ENCODE measurements around the gene TNFRSF18. TPM values are rescaled to one million over a fixed set of nuclear protein-coding genes. Genes with fewer than 3 reads are reported as not detected.

Gene TNFRSF18
- total RNA-seq, 1 donor from 2014 or later, result 0.26 TPM

Other genes starting within 250 kb of the TNFRSF18 start
- 59.4 and 67.9 TPM in 2 replicates for gene NOC2L, start 247.3 kb downstream of the TNFRSF18 start, total RNA-seq
- gene KLHL17, start 246.0 kb downstream of the TNFRSF18 start, total RNA-seq, result 2.6 and 5.2 TPM in 2 replicates
- gene PLEKHN1, start 240.1 kb downstream of the TNFRSF18 start, total RNA-seq, result 0.38 and 0.51 TPM in 2 replicates
- not detected in 2 replicates for gene PERM1, start 224.5 kb downstream of the TNFRSF18 start, total RNA-seq
- gene HES4, start 206.5 kb downstream of the TNFRSF18 start, total RNA-seq, result 29.0 and 54.1 TPM in 2 replicates
- 92.3 and 112 TPM in 2 replicates for gene ISG15, start 193.1 kb downstream of the TNFRSF18 start, total RNA-seq
- 49.3 and 77.5 TPM in 2 replicates for gene AGRN, start 186.5 kb downstream of the TNFRSF18 start, total RNA-seq
- under 0.01 TPM in 1 of 2 replicates, not detected in the other for gene RNF223, start 132.3 kb downstream of the TNFRSF18 start, total RNA-seq
- 5.0 and 9.1 TPM in 2 replicates for gene C1orf159, start 90.5 kb downstream of the TNFRSF18 start, total RNA-seq
- not detected in 2 replicates for gene TTLL10, start 32.7 kb downstream of the TNFRSF18 start, total RNA-seq
- 1.5 and 3.7 TPM in 2 replicates for gene TNFRSF4, start 7.6 kb upstream of the TNFRSF18 start, total RNA-seq
- gene SDF4, start 25.4 kb upstream of the TNFRSF18 start, total RNA-seq, result 70.0 and 104 TPM in 2 replicates
- 16.8 and 32.7 TPM in 2 replicates for gene B3GALT6, start 25.6 kb upstream of the TNFRSF18 start, total RNA-seq
- 0.25 and 0.51 TPM in 2 replicates for gene C1QTNF12, start 40.1 kb upstream of the TNFRSF18 start, total RNA-seq
- gene UBE2J2, start 67.3 kb upstream of the TNFRSF18 start, total RNA-seq, result 30.0 and 42.0 TPM in 2 replicates
- gene SCNN1D, start 73.8 kb upstream of the TNFRSF18 start, total RNA-seq, result 0.13 and 0.38 TPM in 2 replicates
- gene ACAP3, start 101.3 kb upstream of the TNFRSF18 start, total RNA-seq, result 11.8 and 19.5 TPM in 2 replicates
- gene PUSL1, start 102.0 kb upstream of the TNFRSF18 start, total RNA-seq, result 9.8 and 13.5 TPM in 2 replicates
- gene INTS11, start 118.1 kb upstream of the TNFRSF18 start, total RNA-seq, result 49.6 and 71.7 TPM in 2 replicates
- gene CPTP, start 118.2 kb upstream of the TNFRSF18 start, total RNA-seq, result 10.8 and 22.3 TPM in 2 replicates
- under 0.01 and 0.25 TPM in 2 replicates for gene TAS1R3, start 124.7 kb upstream of the TNFRSF18 start, total RNA-seq
- gene DVL1, start 142.8 kb upstream of the TNFRSF18 start, total RNA-seq, result 32.6 and 37.2 TPM in 2 replicates
- 0.25 TPM in 1 of 2 replicates, not detected in the other for gene MXRA8, start 152.0 kb upstream of the TNFRSF18 start, total RNA-seq
- gene AURKAIP1, start 168.6 kb upstream of the TNFRSF18 start, total RNA-seq, result 75.2 and 83.3 TPM in 2 replicates
- gene CCNL2, start 192.7 kb upstream of the TNFRSF18 start, total RNA-seq, result 44.2 and 73.3 TPM in 2 replicates
- gene MRPL20, start 200.7 kb upstream of the TNFRSF18 start, total RNA-seq, result 88.1 and 95.9 TPM in 2 replicates
- 0.25 and 0.26 TPM in 2 replicates for gene ANKRD65, start 214.7 kb upstream of the TNFRSF18 start, total RNA-seq
- gene VWA1, start 229.1 kb upstream of the TNFRSF18 start, total RNA-seq, result 6.9 and 7.7 TPM in 2 replicates
- gene ATAD3C, start 243.1 kb upstream of the TNFRSF18 start, total RNA-seq, result 0.39 and 0.89 TPM in 2 replicates

Data from dermis microvascular lymphatic vessel endothelial cell (primary cell).